Gastrocnemius medialis (tissue), 4 donors: ENCODE results near the gene JOSD2.

Experiments used
- POLR2A ChIP-seq, 2 donors: fragments of 450-650 bp; IDR thresholded peaks; one replicate each; pipeline ENCODE4 v1.6.1; 2017; ENCODE audit warnings: antibody characterized with exemption in 2 of 2, mild to moderate bottlenecking in 2 of 2, moderate library complexity in 2 of 2
- TF ChIP-seq, protein P1 (sequence below), 5 experiments: fragments of 450-650 bp in 3 of 5; fragments of 200-600 bp in 2 of 5; sonication (generic) in 2 of 5; IDR thresholded peaks in 4 of 5; conservative IDR thresholded peaks in 1 of 5; 1 replicate in 4 of 5; 2 replicates in 1 of 5; pipeline ENCODE4 v1.5.1; 2016 to 2019; ENCODE audit warnings: antibody characterized with exemption in 5 of 5, mild to moderate bottlenecking in 3 of 5, moderate library complexity in 3 of 5

DNA sequence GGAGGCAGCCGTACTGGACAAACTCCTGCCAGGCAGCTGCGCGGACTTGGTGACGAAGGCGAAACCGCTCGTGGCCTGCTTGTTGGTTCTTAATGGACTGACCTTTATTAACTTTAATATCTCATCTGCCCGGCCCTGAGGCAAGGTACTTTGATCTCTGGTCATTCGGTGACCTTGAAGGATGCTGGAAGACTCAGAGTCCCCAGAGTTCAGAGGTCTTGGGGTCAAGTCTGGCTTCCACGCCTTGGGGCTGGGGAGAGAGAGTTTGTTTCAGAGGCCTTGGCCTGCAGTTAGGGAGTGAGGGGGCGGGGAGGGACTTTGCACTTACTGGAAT, 44.3 kb downstream of the JOSD2 start:
- TF ChIP-seq, protein P1, sequence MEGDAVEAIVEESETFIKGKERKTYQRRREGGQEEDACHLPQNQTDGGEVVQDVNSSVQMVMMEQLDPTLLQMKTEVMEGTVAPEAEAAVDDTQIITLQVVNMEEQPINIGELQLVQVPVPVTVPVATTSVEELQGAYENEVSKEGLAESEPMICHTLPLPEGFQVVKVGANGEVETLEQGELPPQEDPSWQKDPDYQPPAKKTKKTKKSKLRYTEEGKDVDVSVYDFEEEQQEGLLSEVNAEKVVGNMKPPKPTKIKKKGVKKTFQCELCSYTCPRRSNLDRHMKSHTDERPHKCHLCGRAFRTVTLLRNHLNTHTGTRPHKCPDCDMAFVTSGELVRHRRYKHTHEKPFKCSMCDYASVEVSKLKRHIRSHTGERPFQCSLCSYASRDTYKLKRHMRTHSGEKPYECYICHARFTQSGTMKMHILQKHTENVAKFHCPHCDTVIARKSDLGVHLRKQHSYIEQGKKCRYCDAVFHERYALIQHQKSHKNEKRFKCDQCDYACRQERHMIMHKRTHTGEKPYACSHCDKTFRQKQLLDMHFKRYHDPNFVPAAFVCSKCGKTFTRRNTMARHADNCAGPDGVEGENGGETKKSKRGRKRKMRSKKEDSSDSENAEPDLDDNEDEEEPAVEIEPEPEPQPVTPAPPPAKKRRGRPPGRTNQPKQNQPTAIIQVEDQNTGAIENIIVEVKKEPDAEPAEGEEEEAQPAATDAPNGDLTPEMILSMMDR (IDR thresholded peaks at IDR 0.05 in 4 of 5, conservative IDR thresholded peaks at IDR 0.05 in 1 of 5), result no peak
- TF ChIP-seq POLR2A (IDR thresholded peaks at IDR 0.05), result no peak
